Left ventricle myocardium inferior (tissue), 1 donor: ENCODE results near the gene GOLGA1. TPM values are rescaled to one million over a fixed set of nuclear protein-coding genes. Genes with fewer than 3 reads are reported as not detected.

Experiments used
- DNase-seq: peaks from one replicate; pipeline ENCODE4 v3.0.0-alpha.2; 2020
- H3K27ac ChIP-seq: fragments of 200-600 bp; replicated peaks from 2 replicates; pipeline ENCODE4 v1.8.0; 2021
- H3K27me3 ChIP-seq: fragments of 200-600 bp; 2 replicates; pipeline ENCODE4 v1.8.0; 2021; ENCODE audit warnings: low read depth
- H3K36me3 ChIP-seq: fragments of 200-600 bp; 2 replicates; pipeline ENCODE4 v1.8.0; 2021
- H3K4me1 ChIP-seq: fragments of 200-600 bp; 2 replicates; pipeline ENCODE4 v1.8.0; 2021
- H3K4me3 ChIP-seq: fragments of 200-600 bp; 2 replicates; pipeline ENCODE4 v1.8.0; 2021; ENCODE audit warnings: mild to moderate bottlenecking, moderate library complexity
- H3K9me3 ChIP-seq: fragments of 200-600 bp; replicated peaks from 2 replicates; pipeline ENCODE4 v1.8.0; 2021
- CTCF ChIP-seq: fragments of 200-600 bp; IDR thresholded peaks from 2 replicates; pipeline ENCODE4 v1.8.0; 2021; ENCODE audit warnings: antibody characterized with exemption, mild to moderate bottlenecking, borderline replicate concordance
- intact Hi-C: fragments of 100-400 bp; cut with micrococcal nuclease; formaldehyde crosslinking; loops from one replicate; pipeline ENCODE4 v1.11.0; 2022
- total RNA-seq: library from RNA; stranded (reverse); fragmentation: NEBNext Ultra II Directional; extraction: Animal tissue kit (Norgen Biotek cat#: 25700); gene quantifications from one replicate; pipeline ENCODE4 v1.2.1, GENCODE V29; 2021
- donor health status: DM: no; HTN: yes; CAD: no; lungs with severe emphysema.

GOLGA1 gene
- total RNA-seq, 1 donor from 2014 or later, result 17.9 TPM

DNA sequence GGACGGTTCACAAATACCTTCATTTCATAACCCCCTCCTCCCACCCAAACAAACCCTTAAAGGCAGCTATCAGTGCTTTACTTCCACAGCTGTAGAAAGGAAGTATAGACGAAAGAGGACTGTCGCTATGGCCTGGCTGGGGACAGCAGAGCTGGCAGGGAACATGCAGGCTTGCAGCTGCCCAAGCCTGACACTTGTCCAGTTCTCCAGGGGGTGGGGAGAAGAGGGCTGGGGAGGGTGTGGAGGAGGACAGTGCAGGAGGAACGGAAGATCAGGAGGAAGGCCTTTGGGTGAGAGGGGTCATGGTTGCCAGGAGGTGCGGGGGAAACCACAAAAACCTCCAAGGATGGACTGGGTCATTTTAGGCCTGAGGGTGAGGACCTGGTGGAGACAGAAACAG lies 53.1 kb downstream of the GOLGA1 start:
- Histone ChIP-seq H3K36me3 (peaks cover 98% of the 10 kb centered on the region), H3K27me3 (no peaks in the 10 kb centered on the region), H3K27ac (no peak overlapping the region), H3K9me3 (no peaks in the 10 kb centered on the region), H3K4me1 (no peaks in the 10 kb centered on the region), H3K4me3 (no peak overlapping the region)
- no peak for DNase-seq
- intact Hi-C loops, result no loop called here
- no peak for TF ChIP-seq CTCF

DNA sequence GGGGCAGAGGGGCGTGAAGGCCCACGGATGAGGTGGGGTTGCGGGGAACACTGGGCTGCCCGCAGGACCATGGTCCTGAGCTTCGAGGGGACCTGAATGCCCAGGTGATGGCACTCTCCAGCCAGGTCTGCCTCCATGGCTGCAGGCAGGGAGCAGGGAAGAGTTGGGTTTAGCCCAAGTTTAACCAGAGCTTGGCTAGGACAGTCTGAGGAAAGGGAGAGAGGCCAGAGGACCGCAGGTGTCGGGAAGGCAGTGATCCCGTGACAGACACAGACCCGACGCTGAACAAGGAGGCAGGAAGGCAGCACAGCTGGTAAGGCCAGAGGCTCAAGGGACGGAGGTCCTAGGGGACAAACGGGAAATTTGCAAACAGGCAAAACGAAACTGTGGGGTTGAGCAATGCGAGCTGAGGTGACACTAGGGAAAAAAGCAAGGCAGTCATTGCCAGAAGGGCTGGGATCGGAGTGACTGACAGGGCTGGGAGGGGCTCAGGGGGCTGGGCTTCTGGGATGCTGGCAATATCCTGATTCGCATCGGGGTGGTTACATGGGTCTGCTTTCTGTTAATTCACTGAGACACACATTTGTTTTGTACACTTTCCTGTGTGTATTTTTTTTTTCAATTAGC lies 53.9 kb downstream of the GOLGA1 start:
- Histone ChIP-seq H3K27ac (no peak overlapping the region), H3K4me1 (no peaks in the 10 kb centered on the region), H3K36me3 (peaks cover 98% of the 10 kb centered on the region), H3K9me3 (no peaks in the 10 kb centered on the region), H3K27me3 (no peaks in the 10 kb centered on the region), H3K4me3 (no peak overlapping the region)
- no peak for DNase-seq
- intact Hi-C loops, result no loop called here
- TF ChIP-seq CTCF, result no peak

DNA sequence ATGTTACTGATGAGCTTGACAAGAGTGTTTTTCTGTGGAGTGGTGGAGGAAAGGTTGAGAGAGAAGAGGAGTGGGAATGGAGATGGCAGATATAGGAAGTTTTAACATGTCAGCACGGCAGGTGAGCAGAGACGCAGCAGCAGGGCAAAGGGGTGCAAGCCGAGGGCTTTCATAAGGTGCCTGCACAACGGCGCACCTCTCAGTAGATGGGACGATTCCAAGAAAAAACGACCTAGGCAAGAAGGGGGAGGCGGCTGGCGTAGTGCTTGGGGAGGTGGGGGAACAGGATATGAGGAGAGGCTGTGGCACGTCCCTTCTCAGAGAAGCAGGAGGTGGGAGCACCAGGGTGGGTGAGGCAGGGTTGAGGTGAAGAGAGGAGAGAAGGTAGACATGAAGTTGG lies 54.4 kb downstream of the GOLGA1 start:
- Histone ChIP-seq H3K4me1 (no peaks in the 10 kb centered on the region), H3K27me3 (no peaks in the 10 kb centered on the region), H3K27ac (no peak overlapping the region), H3K36me3 (peaks cover 98% of the 10 kb centered on the region), H3K9me3 (no peaks in the 10 kb centered on the region), H3K4me3 (no peak overlapping the region)
- no peak for TF ChIP-seq CTCF
- intact Hi-C loops, result no loop called here
- DNase-seq, result no peak

DNA sequence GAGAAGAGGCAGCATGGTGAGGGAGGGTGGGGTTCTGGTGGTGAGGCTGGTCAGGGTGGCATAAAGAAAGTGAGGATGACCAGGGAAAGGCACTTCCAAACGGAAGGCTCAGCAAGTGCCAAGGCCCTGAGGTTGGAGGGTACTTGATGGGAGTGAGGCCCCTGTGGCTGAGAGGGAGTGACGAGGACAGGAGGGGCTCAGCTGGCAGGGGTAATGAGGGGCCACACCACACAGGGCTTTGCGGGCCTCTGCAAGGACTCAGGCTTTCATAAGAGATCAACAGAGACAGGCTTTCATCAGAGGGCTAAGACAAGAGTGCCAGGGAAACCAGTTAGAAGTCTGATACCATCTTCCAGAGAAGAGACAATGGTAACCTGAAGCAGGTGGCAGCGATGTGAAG lies 55.3 kb downstream of the GOLGA1 start:
- Histone ChIP-seq H3K4me3 (no peak overlapping the region), H3K36me3 (peaks cover 98% of the 10 kb centered on the region), H3K27me3 (no peaks in the 10 kb centered on the region), H3K9me3 (no peaks in the 10 kb centered on the region), H3K27ac (no peak overlapping the region), H3K4me1 (no peaks in the 10 kb centered on the region)
- no peak for DNase-seq
- intact Hi-C loops, result no loop called here
- no peak for TF ChIP-seq CTCF

DNA sequence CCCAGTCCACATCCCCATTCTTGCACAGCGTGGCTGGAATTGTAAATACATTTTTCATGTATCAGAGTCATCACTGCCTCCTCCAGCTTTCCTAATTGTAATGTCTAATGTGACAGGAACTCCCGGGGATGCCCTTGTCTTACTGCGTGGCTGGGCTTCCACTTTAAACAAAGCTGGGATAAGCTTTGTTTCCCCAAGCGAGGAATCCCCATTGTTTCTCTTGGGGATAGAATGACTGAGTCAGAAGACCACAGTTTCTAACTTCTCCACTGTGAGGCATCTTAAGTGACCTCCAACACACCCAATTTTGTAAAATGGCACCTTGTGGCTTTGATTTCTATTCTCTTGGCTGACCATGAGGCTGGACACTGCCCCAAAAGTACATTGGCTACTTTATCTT lies 56.5 kb downstream of the GOLGA1 start:
- Histone ChIP-seq H3K27me3 (no peaks in the 10 kb centered on the region), H3K9me3 (no peaks in the 10 kb centered on the region), H3K4me3 (no peak overlapping the region), H3K36me3 (peaks cover 98% of the 10 kb centered on the region), H3K27ac (no peak overlapping the region), H3K4me1 (no peaks in the 10 kb centered on the region)
- TF ChIP-seq CTCF, result no peak
- no peak for DNase-seq
- intact Hi-C loops, result no loop called here
